H1 (cell line): Measurements from ENCODE around the gene FOXL2NB.

Source experiments
- BACH1 ChIP-seq: IDR thresholded peaks from 2 replicates; pipeline ENCODE4 v1.6.1; 2012; ENCODE audit warnings: low read length, improper control_type of control experiment
- EP300 ChIP-seq, 2 experiments: IDR thresholded peaks; 1 replicate in 1 of 2; 2 replicates in 1 of 2; pipeline ENCODE4 v1.6.1; 2011 to 2012; ENCODE audit warnings: low read depth in 2 of 2, low read length in 2 of 2, mild to moderate bottlenecking in 2 of 2, borderline replicate concordance in 1 of 2, inconsistent platforms in 1 of 2, moderate library complexity in 1 of 2
- EZH2 ChIP-seq: fragments of 200-600 bp; sonication (generic); IDR thresholded peaks from 2 replicates; pipeline ENCODE4 v1.7.1; 2012; ENCODE audit warnings: low read depth, mild to moderate bottlenecking, moderate library complexity, low read length, inconsistent platforms; ENCODE audit not compliant: severe bottlenecking
- FOSL1 ChIP-seq: IDR thresholded peaks from 2 replicates; pipeline ENCODE4 v1.6.1; 2011; ENCODE audit warnings: mild to moderate bottlenecking, low read depth, low read length, moderate library complexity; ENCODE audit not compliant: insufficient read depth
- POLR2A ChIP-seq, 2 experiments: IDR thresholded peaks; 1 replicate in 1 of 2; 2 replicates in 1 of 2; pipeline ENCODE4 v1.6.1; 2011; ENCODE audit warnings: low read depth in 2 of 2, low read length in 2 of 2, mild to moderate bottlenecking in 2 of 2; ENCODE audit errors: control extremely low read depth in 1 of 2
- RBBP5 ChIP-seq: IDR thresholded peaks from 2 replicates; pipeline ENCODE4 v1.7.1; 2012; ENCODE audit warnings: low read depth, mild to moderate bottlenecking, inconsistent platforms, low read length, moderate library complexity, borderline replicate concordance
- TF ChIP-seq, protein P1 (sequence below), 3 experiments: IDR thresholded peaks; 1 replicate in 2 of 3; 2 replicates in 1 of 3; pipeline versions ENCODE4 v1.5.1 to v1.6.1; 2011; ENCODE audit warnings: low read length in 3 of 3, mild to moderate bottlenecking in 3 of 3, inconsistent platforms in 2 of 3, low read depth in 1 of 3, moderate library complexity in 1 of 3; ENCODE audit not compliant: insufficient read depth in 1 of 3; ENCODE audit errors: control extremely low read depth in 1 of 3

GRCh38 chr3:138946663-138947494 lies at the start of gene FOXL2NB, which contains the start of gene FOXL2:
- TF ChIP-seq FOSL1 (no peak), EZH2 (peak; percentile 83), EP300 (IDR thresholded peaks at IDR 0.05; ENCODE audit: borderline replicate concordance in 1 of 2, low read depth in 2 of 2, low read length in 2 of 2) (no peak), RBBP5 (no peak), BACH1 (no peak), POLR2A (IDR thresholded peaks at IDR 0.05; ENCODE audit: control extremely low read depth in 1 of 2, low read depth in 2 of 2, low read length in 2 of 2) (no peak)
- TF ChIP-seq, protein P1, sequence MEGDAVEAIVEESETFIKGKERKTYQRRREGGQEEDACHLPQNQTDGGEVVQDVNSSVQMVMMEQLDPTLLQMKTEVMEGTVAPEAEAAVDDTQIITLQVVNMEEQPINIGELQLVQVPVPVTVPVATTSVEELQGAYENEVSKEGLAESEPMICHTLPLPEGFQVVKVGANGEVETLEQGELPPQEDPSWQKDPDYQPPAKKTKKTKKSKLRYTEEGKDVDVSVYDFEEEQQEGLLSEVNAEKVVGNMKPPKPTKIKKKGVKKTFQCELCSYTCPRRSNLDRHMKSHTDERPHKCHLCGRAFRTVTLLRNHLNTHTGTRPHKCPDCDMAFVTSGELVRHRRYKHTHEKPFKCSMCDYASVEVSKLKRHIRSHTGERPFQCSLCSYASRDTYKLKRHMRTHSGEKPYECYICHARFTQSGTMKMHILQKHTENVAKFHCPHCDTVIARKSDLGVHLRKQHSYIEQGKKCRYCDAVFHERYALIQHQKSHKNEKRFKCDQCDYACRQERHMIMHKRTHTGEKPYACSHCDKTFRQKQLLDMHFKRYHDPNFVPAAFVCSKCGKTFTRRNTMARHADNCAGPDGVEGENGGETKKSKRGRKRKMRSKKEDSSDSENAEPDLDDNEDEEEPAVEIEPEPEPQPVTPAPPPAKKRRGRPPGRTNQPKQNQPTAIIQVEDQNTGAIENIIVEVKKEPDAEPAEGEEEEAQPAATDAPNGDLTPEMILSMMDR (IDR thresholded peaks at IDR 0.05; ENCODE audit: control extremely low read depth in 1 of 3, insufficient read depth in 1 of 3, low read depth in 1 of 3, low read length in 3 of 3): no peak
